Measurements from ENCODE around the gene PTPRT.

DNA sequence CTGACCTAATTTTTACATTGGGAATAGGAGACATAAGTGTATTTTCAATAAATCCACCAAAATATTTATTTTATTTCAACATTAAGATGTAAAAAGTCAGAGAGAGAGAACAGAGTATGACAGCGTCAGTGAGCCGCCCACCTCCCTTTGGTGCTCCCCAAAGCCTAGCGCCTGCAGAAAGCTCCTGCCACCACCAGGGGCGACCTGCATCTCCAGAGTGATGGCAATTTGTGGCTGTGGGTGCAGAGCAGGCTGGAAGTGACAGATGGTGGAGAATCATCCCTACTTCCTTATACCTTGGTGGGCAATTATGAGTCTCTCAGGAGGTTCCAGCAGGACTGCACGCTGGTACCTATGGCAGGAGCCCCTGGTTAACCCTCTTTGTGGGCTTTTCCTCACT, 87.3 kb downstream of the PTPRT start:
- TF ChIP-seq POLR2A (IDR thresholded peaks at IDR 0.05) (no peak), POLR2AphosphoS5 (IDR thresholded peaks at IDR 0.05) (no peak)
- TF ChIP-seq, protein P1, sequence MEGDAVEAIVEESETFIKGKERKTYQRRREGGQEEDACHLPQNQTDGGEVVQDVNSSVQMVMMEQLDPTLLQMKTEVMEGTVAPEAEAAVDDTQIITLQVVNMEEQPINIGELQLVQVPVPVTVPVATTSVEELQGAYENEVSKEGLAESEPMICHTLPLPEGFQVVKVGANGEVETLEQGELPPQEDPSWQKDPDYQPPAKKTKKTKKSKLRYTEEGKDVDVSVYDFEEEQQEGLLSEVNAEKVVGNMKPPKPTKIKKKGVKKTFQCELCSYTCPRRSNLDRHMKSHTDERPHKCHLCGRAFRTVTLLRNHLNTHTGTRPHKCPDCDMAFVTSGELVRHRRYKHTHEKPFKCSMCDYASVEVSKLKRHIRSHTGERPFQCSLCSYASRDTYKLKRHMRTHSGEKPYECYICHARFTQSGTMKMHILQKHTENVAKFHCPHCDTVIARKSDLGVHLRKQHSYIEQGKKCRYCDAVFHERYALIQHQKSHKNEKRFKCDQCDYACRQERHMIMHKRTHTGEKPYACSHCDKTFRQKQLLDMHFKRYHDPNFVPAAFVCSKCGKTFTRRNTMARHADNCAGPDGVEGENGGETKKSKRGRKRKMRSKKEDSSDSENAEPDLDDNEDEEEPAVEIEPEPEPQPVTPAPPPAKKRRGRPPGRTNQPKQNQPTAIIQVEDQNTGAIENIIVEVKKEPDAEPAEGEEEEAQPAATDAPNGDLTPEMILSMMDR (IDR thresholded peaks at IDR 0.05): no peak
